GM21367 (cell line): ENCODE data around the gene CAMK1D.

Source experiments
- ATAC-seq: cut with Tn5 transposase; IDR thresholded peaks from one replicate; pipeline ENCODE4 v1.9.1; 2021; ENCODE audit not compliant: unreplicated experiment

CAMK1D gene

GRCh38 chr10:12780634-12781601 is 431.6 kb downstream of the CAMK1D start:
- no peak for ATAC-seq

GRCh38 chr10:12781976-12782375 is 432.6 kb downstream of the CAMK1D start:
- ATAC-seq, result no peak

- no peak for ATAC-seq
Measured at GRCh38 chr10:12782537-12782936, 433.2 kb downstream of the CAMK1D start.

- no peak for ATAC-seq
Measured at GRCh38 chr10:12783293-12783692, 433.9 kb downstream of the CAMK1D start.

- no peak for ATAC-seq
Measured at GRCh38 chr10:12784646-12785045, 435.3 kb downstream of the CAMK1D start.

- ATAC-seq, result no peak
Measured at GRCh38 chr10:12785415-12785831, 436.1 kb downstream of the CAMK1D start.

GRCh38 chr10:12787297-12787696 is 437.9 kb downstream of the CAMK1D start:
- ATAC-seq, result no peak

- no peak for ATAC-seq
Measured at GRCh38 chr10:12788277-12788676, 438.9 kb downstream of the CAMK1D start.

GRCh38 chr10:12790270-12790669 is 440.9 kb downstream of the CAMK1D start:
- ATAC-seq, result no peak

GRCh38 chr10:12791728-12792127 is 442.4 kb downstream of the CAMK1D start:
- ATAC-seq, result no peak

- ATAC-seq, result no peak
Measured at GRCh38 chr10:12792889-12793556, 443.7 kb downstream of the CAMK1D start.

- no peak for ATAC-seq
Measured at GRCh38 chr10:12795315-12796110, 446.2 kb downstream of the CAMK1D start.

- no peak for ATAC-seq
Measured at GRCh38 chr10:12796401-12797160, 447.2 kb downstream of the CAMK1D start.

GRCh38 chr10:12797471-12798262 is 448.3 kb downstream of the CAMK1D start:
- no peak for ATAC-seq

GRCh38 chr10:12799144-12799543 is 449.8 kb downstream of the CAMK1D start:
- ATAC-seq, result no peak

- no peak for ATAC-seq
Measured at GRCh38 chr10:12799714-12800113, 450.4 kb downstream of the CAMK1D start.

GRCh38 chr10:12800302-12800701 is 451.0 kb downstream of the CAMK1D start:
- ATAC-seq, result no peak

- ATAC-seq, result no peak
Measured at GRCh38 chr10:12801214-12802087, 452.1 kb downstream of the CAMK1D start.

GRCh38 chr10:12803776-12804175 is 454.4 kb downstream of the CAMK1D start:
- ATAC-seq, result no peak
